ENCODE results near the gene EIF4E1B. TPM values are rescaled to one million over a fixed set of nuclear protein-coding genes. Genes with fewer than 3 reads are reported as not detected.

The EIF4E1B gene
- total and polyA plus RNA-seq, 2 donors (not counting 1 experiment from before 2014, with no cell fraction given), result not detected

GRCh38 chr5:176593273-176593869 is 37.1 kb upstream of the EIF4E1B start:
- Histone ChIP-seq H3K4me3 (replicated peaks in 1 of 4; ENCODE audit: control extremely low read depth in 1 of 4, insufficient read depth in 1 of 4, low read depth in 3 of 4, low read length in 4 of 4) (no peak overlapping the region), H3K27me3 (ENCODE audit: control insufficient read depth, insufficient read depth, low read length) (no peaks in the 10 kb centered on the region), H3K36me3 (ENCODE audit: control insufficient read depth, insufficient read depth, low read length) (peaks cover 1% of the 10 kb centered on the region), H3K79me2 (ENCODE audit: control insufficient read depth, insufficient read depth, low read length) (no peaks in the 10 kb centered on the region), H3K9me3 (ENCODE audit: control insufficient read depth, insufficient read depth, low read depth, low read length) (no peaks in the 10 kb centered on the region), H3K4me2 (ENCODE audit: extremely low read depth, insufficient read depth, low read length) (no peak overlapping the region), H3K4me1 (ENCODE audit: control insufficient read depth, extremely low read depth, insufficient read depth, low read length) (no peaks in the 10 kb centered on the region), H4K20me1 (ENCODE audit: control insufficient read depth, extremely low read depth, insufficient read depth, low read length) (no peaks in the 10 kb centered on the region), H3K9ac (ENCODE audit: insufficient read depth, low read length) (no peak overlapping the region), H3K27ac (ENCODE audit: insufficient read depth, low read length) (no peak overlapping the region), H2AFZ (ENCODE audit: low read length) (no peak overlapping the region)
- no peak for TF ChIP-seq EZH2 (IDR thresholded peaks at IDR 0.05; ENCODE audit: low read length, missing control alignments)
- no peak for TF ChIP-seq CTCF (conservative IDR thresholded peaks at IDR 0.05 in 1 of 2, IDR thresholded peaks at IDR 0.05 in 1 of 2; ENCODE audit: low read depth in 1 of 2, low read length in 2 of 2)
- DNase-seq (ENCODE audit: low read depth in 2 of 2), result no peak

- Histone ChIP-seq H3K4me2 (ENCODE audit: extremely low read depth, insufficient read depth, low read length) (no peak overlapping the region), H3K9me3 (ENCODE audit: control insufficient read depth, insufficient read depth, low read depth, low read length) (no peaks in the 10 kb centered on the region), H2AFZ (ENCODE audit: low read length) (no peak overlapping the region), H3K9ac (ENCODE audit: insufficient read depth, low read length) (no peak overlapping the region), H3K27ac (ENCODE audit: insufficient read depth, low read length) (no peak overlapping the region), H4K20me1 (ENCODE audit: control insufficient read depth, extremely low read depth, insufficient read depth, low read length) (no peaks in the 10 kb centered on the region), H3K4me3 (replicated peaks in 1 of 4; ENCODE audit: control extremely low read depth in 1 of 4, insufficient read depth in 1 of 4, low read depth in 3 of 4, low read length in 4 of 4) (no peak overlapping the region), H3K79me2 (ENCODE audit: control insufficient read depth, insufficient read depth, low read length) (no peaks in the 10 kb centered on the region), H3K27me3 (ENCODE audit: control insufficient read depth, insufficient read depth, low read length) (no peaks in the 10 kb centered on the region), H3K4me1 (ENCODE audit: control insufficient read depth, extremely low read depth, insufficient read depth, low read length) (no peaks in the 10 kb centered on the region), H3K36me3 (ENCODE audit: control insufficient read depth, insufficient read depth, low read length) (peaks cover 1% of the 10 kb centered on the region)
- DNase-seq (ENCODE audit: low read depth in 2 of 2), result no peak
- no peak for TF ChIP-seq EZH2 (IDR thresholded peaks at IDR 0.05; ENCODE audit: low read length, missing control alignments)
- TF ChIP-seq CTCF (conservative IDR thresholded peaks at IDR 0.05 in 1 of 2, IDR thresholded peaks at IDR 0.05 in 1 of 2; ENCODE audit: low read depth in 1 of 2, low read length in 2 of 2), result no peak
These were observed 35.9 kb upstream of the EIF4E1B start for GRCh38 chr5:176594554-176594953.

- H3K27ac ChIP-seq (ENCODE audit: insufficient read depth, low read length), result no peak overlapping the region
- TF ChIP-seq EZH2 (IDR thresholded peaks at IDR 0.05; ENCODE audit: low read length, missing control alignments), result no peak
- no peak for TF ChIP-seq CTCF (conservative IDR thresholded peaks at IDR 0.05 in 1 of 2, IDR thresholded peaks at IDR 0.05 in 1 of 2; ENCODE audit: low read depth in 1 of 2, low read length in 2 of 2)
- no peak for DNase-seq (ENCODE audit: low read depth in 2 of 2)
- no peaks in the 10 kb centered on the region for H4K20me1 ChIP-seq (ENCODE audit: control insufficient read depth, extremely low read depth, insufficient read depth, low read length)
- H3K4me3 ChIP-seq (replicated peaks in 1 of 4; ENCODE audit: control extremely low read depth in 1 of 4, insufficient read depth in 1 of 4, low read depth in 3 of 4, low read length in 4 of 4), result no peak overlapping the region
- no peaks in the 10 kb centered on the region for H3K4me1 ChIP-seq (ENCODE audit: control insufficient read depth, extremely low read depth, insufficient read depth, low read length)
- no peaks in the 10 kb centered on the region for H3K9me3 ChIP-seq (ENCODE audit: control insufficient read depth, insufficient read depth, low read depth, low read length)
- no peak overlapping the region for H3K4me2 ChIP-seq (ENCODE audit: extremely low read depth, insufficient read depth, low read length)
- no peak overlapping the region for H2AFZ ChIP-seq (ENCODE audit: low read length)
- H3K79me2 ChIP-seq (ENCODE audit: control insufficient read depth, insufficient read depth, low read length), result no peaks in the 10 kb centered on the region
- H3K36me3 ChIP-seq (ENCODE audit: control insufficient read depth, insufficient read depth, low read length), result peaks cover 1% of the 10 kb centered on the region
- H3K27me3 ChIP-seq (ENCODE audit: control insufficient read depth, insufficient read depth, low read length), result no peaks in the 10 kb centered on the region
- no peak overlapping the region for H3K9ac ChIP-seq (ENCODE audit: insufficient read depth, low read length)
These were observed 35.0 kb upstream of the EIF4E1B start for GRCh38 chr5:176595386-176595943.
